Transverse colon (tissue), 4 donors: ENCODE measurements around the gene GCLM. TPM values are rescaled to one million over a fixed set of nuclear protein-coding genes. Genes with fewer than 3 reads are reported as not detected.
"Not testable (repeated sequence)": the region's sequence is repeated elsewhere in the genome, so short reads cannot be mapped to it uniquely, and the experiment has no call there.

Experiments
- DNase-seq: peaks from one replicate; pipeline ENCODE4 v3.0.0-alpha.2; 2019
- H3K27ac ChIP-seq, 4 donors: fragments of 200-600 bp; sonication (generic); 2 replicates each; pipeline ENCODE4 v1.5.1; 2016 to 2018; ENCODE audit warnings: inconsistent platforms in 4 of 4
- H3K27me3 ChIP-seq: fragments of 200-600 bp; sonication (generic); 2 replicates; pipeline ENCODE4 v1.5.1; 2017; ENCODE audit warnings: inconsistent platforms
- H3K36me3 ChIP-seq, 4 donors: fragments of 200-600 bp; sonication (generic); 2 replicates each; pipeline ENCODE4 v1.5.1; 2017 to 2019; ENCODE audit warnings: inconsistent platforms in 4 of 4
- H3K4me1 ChIP-seq, 4 donors: fragments of 200-600 bp; sonication (generic); 2 replicates each; pipeline ENCODE4 v1.5.1; 2017 to 2020; ENCODE audit warnings: inconsistent platforms in 4 of 4
- H3K4me3 ChIP-seq, 4 donors: fragments of 200-600 bp; sonication (generic); 1 replicate in 1 of 4; 2 replicates in 3 of 4; pipeline versions ENCODE4 v1.5.1 to v1.6.1; 2017 to 2019; ENCODE audit warnings: inconsistent platforms in 4 of 4
- H3K9me3 ChIP-seq, 2 donors: fragments of 200-600 bp; sonication (generic); 2 replicates each; pipeline ENCODE4 v1.5.1; 2017 to 2019; ENCODE audit warnings: inconsistent platforms in 2 of 2
- CTCF ChIP-seq, 5 experiments: fragments of 200-600 bp in 3 of 5; fragments of 450-650 bp in 2 of 5; sonication (generic) in 3 of 5; IDR thresholded peaks; 1 replicate in 2 of 5; 2 replicates in 3 of 5; pipeline ENCODE4 v1.5.1; 2016 to 2017; ENCODE audit warnings: antibody characterized with exemption in 5 of 5, inconsistent platforms in 3 of 5, mild to moderate bottlenecking in 2 of 5, moderate library complexity in 1 of 5
- EP300 ChIP-seq: sonication (generic); formaldehyde crosslinking; IDR thresholded peaks from one replicate; pipeline ENCODE4 v1.6.1; 2017; ENCODE audit warnings: antibody characterized with exemption, low read depth
- POLR2A ChIP-seq: fragments of 450-650 bp; IDR thresholded peaks from one replicate; pipeline ENCODE4 v1.6.1; 2016; ENCODE audit warnings: antibody characterized with exemption, mild to moderate bottlenecking, moderate library complexity
- POLR2AphosphoS5 ChIP-seq, 3 donors: sonication (generic); formaldehyde crosslinking; IDR thresholded peaks; one replicate each; pipeline ENCODE4 v1.6.1; 2016; ENCODE audit warnings: antibody characterized with exemption in 3 of 3
- whole genome bisulfite sequencing, 2 donors: methylation state at CpG; one replicate each; pipeline ENCODE4 v1.1.5; 2018; ENCODE audit warnings: low coverage in 1 of 2; 5-methylcytosine and 5-hydroxymethylcytosine counted together
- in situ Hi-C, 4 donors: fragments of 200-750 bp; cut with MboI; loops; one replicate each; pipeline versions ENCODE4 v1.15.0 to v1.15.1; 2017; ENCODE audit warnings: low sequenced_read_pairs in 3 of 4, low pct_ligation_motif_present in 1 of 4, low pct_unique_long_range_greater_than_20kb in 1 of 4
- intact Hi-C: fragments of 100-400 bp; cut with DNase I; formaldehyde crosslinking; loops from one replicate; pipeline ENCODE4 v1.15.1; 2023; ENCODE audit warnings: low total_unique reads
- total RNA-seq, 4 donors: library from RNA; depleted of rRNA; stranded (reverse); fragments of >200 nt; gene quantifications; one replicate each; pipeline ENCODE4 v1.1.0, GENCODE V29; 2016

The GCLM gene
- total RNA-seq, 4 donors from 2014 or later: 6.0 to 12.5 (median 10.0) TPM

GRCh38 chr1:93917302-93917701 lies 8.1 kb upstream of the GCLM start:
- H3K9me3 ChIP-seq: no peaks in the 10 kb centered on the region
- no peaks in the 10 kb centered on the region for H3K36me3 ChIP-seq
- H3K27me3 ChIP-seq: no peaks in the 10 kb centered on the region
- TF ChIP-seq EP300: no peak
- no peak for TF ChIP-seq POLR2AphosphoS5 (IDR thresholded peaks at IDR 0.05)
- TF ChIP-seq CTCF (IDR thresholded peaks at IDR 0.05): no peak
- no peak for TF ChIP-seq POLR2A
- WGBS, 2 donors: 94 to 98% methylated on average over 10 of the region's 10 CpGs
- no peak overlapping the region for H3K4me3 ChIP-seq
- no peak overlapping the region for H3K27ac ChIP-seq
- in situ Hi-C loops (no loop called here), intact Hi-C loops (no loop called here)
- DNase-seq: no peak
- no peaks in the 10 kb centered on the region for H3K4me1 ChIP-seq

- H3K4me3 ChIP-seq, intact Hi-C loops, H3K27me3 ChIP-seq, in situ Hi-C loops, H3K9me3 ChIP-seq, H3K36me3 ChIP-seq, DNase-seq, H3K27ac ChIP-seq: not testable (repeated sequence)
- 85 to 100% methylated on average over 1 to 3 of the region's 3 CpGs for WGBS, 2 donors
- H3K4me1 ChIP-seq: peaks cover 9 to 17% (median 12%) of the 10 kb centered on the region in 4 donors
Measured at GRCh38 chr1:93910880-93911279, 1.6 kb upstream of the GCLM start.

- in situ Hi-C loops (no loop called here), intact Hi-C loops (no loop called here)
- no peaks in the 10 kb centered on the region for H3K9me3 ChIP-seq
- peaks cover 9 to 17% (median 12%) of the 10 kb centered on the region in 4 donors for H3K4me1 ChIP-seq
- DNase-seq: no peak
- TF ChIP-seq CTCF (IDR thresholded peaks at IDR 0.05) (no peak), EP300 (no peak), POLR2A (no peak), POLR2AphosphoS5 (IDR thresholded peaks at IDR 0.05) (no peak)
- no peak overlapping the region for H3K4me3 ChIP-seq
- H3K27me3 ChIP-seq: no peaks in the 10 kb centered on the region
- H3K27ac ChIP-seq: peak overlapping the region; percentile 87 to 95 (median 92)
- 81% methylated on average over 4 of the region's 4 CpGs for WGBS, 2 donors
- H3K36me3 ChIP-seq: no peaks in the 10 kb centered on the region
Measured at GRCh38 chr1:93910305-93910704, 1.1 kb upstream of the GCLM start.

GRCh38 chr1:93908394-93909145 lies 660 bp downstream of the GCLM start:
- Histone ChIP-seq H3K27ac (peak overlapping the region; percentile 87 to 95 (median 92)), H3K27me3 (no peaks in the 10 kb centered on the region), H3K4me3 (peak overlapping the region; percentile 63 to 94 (median 69)), H3K9me3 (no peaks in the 10 kb centered on the region), H3K4me1 (peaks cover 9 to 30% (median 18%) of the 10 kb centered on the region in 4 donors), H3K36me3 (no peaks in the 10 kb centered on the region)
- WGBS, 2 donors: 0 to 3% methylated on average over 1 to 8 of the region's 49 CpGs
- peak; percentile 71 for DNase-seq
- intact Hi-C loops: no loop called here
- TF ChIP-seq EP300: no peak
- peak in 1 of 3 donors; percentile 43 for TF ChIP-seq POLR2AphosphoS5 (IDR thresholded peaks at IDR 0.05)
- in situ Hi-C loops: no loop called here

GRCh38 chr1:93907718-93908117 lies 1.5 kb downstream of the GCLM start:
- no peak for DNase-seq
- H3K4me1 ChIP-seq: peaks cover 9 to 38% (median 19%) of the 10 kb centered on the region in 4 donors

More at GRCh38 chr1:93907718-93908117, 1.5 kb downstream of the GCLM start:
- Histone ChIP-seq H3K27ac (no peak overlapping the region), H3K9me3 (no peaks in the 10 kb centered on the region), H3K4me3 (peak overlapping the region in 2 of 4 donors; percentile 19 to 94), H3K27me3 (no peaks in the 10 kb centered on the region), H3K36me3 (no peaks in the 10 kb centered on the region)
- TF ChIP-seq POLR2AphosphoS5 (IDR thresholded peaks at IDR 0.05): no peak
- TF ChIP-seq EP300: no peak
- no peak for TF ChIP-seq POLR2A
- TF ChIP-seq CTCF (IDR thresholded peaks at IDR 0.05): no peak
- intact Hi-C loops (no loop called here), in situ Hi-C loops (no loop called here)
- 53 to 60% methylated on average over 3 of the region's 3 CpGs for WGBS, 2 donors
